Glomerular endothelial cell (primary cell): ENCODE results near the gene DLK2. TPM values are rescaled to one million over a fixed set of nuclear protein-coding genes. Genes with fewer than 3 reads are reported as not detected.
A peak's percentile ranks its signal among the peaks of the same experiment; 100 is the strongest.

Experiments used
- DNase-seq: peaks from one replicate; pipeline ENCODE4 v3.0.0-alpha.2; 2011; ENCODE audit warnings: low read depth, low spot score; ENCODE audit errors: extremely low read depth
- total RNA-seq: library from RNA; depleted of rRNA; stranded (reverse); fragments of >200 nt; gene quantifications from 2 replicates; pipeline ENCODE4 v1.2.3, GENCODE V29; 2015

Gene DLK2
- total RNA-seq, 1 donor from 2014 or later, result 0.88 TPM

DNA sequence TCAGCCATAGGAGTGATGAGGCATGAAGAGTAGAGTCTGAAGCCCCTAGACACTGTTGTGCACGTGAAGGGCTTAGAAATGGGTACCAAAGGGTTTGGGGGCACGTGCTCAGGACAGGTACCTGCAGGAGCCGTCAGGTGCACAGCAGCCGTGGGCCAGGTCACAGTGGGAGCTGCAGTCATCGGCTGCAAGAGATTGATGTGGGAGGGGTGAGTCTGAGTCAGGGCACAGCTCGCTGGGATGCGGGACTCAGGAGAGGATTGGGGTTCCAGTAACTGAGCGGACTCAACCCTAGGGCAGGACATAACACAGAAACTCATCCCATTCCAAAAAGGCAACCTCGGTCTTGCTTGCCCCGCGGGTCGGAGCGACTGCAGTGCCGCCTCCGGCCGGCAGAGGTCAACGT lies 1.1 kb downstream of the DLK2 start:
- no peak for DNase-seq

- no peak for DNase-seq
Observed at GRCh38 chr6:43453831-43454230, 1.5 kb downstream of the DLK2 start.

- DNase-seq, result no peak
Observed at GRCh38 chr6:43452896-43453295, 2.5 kb downstream of the DLK2 start.

- DNase-seq, result no peak
Observed at GRCh38 chr6:43451939-43452338, 3.4 kb downstream of the DLK2 start.

DNA sequence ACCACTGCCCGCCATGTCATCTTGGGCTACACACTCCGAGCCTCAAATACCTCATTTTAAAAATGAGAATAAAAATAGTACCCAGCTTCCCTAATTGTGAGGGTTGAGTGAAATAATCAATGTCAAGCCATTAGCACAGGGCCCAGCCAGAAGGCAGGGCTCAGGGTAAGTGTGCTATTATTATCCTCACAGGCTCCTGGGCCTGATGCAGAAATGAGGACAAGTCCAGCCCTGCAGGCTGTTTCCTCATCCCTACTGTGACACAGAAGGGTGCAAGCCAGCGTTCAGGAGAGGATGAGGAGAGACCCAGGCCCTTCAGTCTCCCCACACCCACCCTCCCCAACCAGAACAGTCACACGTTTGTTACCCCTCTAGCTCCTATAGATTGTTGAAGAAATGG lies 4.0 kb downstream of the DLK2 start:
- no peak for DNase-seq

DNA sequence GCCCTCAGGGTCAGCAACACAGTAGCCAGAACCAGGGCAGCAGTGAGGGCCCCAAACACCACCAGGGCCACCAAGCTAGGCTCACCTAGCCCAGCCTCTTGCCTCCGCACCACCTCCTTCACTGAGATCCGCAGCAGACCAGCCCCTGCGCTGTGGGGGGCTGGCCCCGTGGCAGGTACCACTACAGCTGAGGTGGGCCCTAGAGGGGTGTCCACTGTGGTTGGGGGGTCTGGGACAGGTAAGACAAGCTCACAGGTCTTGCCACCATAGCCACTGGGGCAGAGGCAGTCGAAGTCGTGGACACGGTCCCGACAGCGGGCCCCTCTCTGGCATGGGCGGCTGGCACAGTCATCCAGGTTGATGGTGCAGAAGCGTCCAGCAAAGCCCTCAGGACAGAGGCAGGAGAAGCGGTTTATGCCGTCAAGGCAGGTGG lies 4.6 kb downstream of the DLK2 start:
- no peak for DNase-seq

GRCh38 chr6:43448916-43449315 lies 6.4 kb downstream of the DLK2 start:
- no peak for DNase-seq

- no peak for DNase-seq
Observed at GRCh38 chr6:43447604-43448003, 7.7 kb downstream of the DLK2 start.

- DNase-seq, result no peak
Observed at GRCh38 chr6:43445576-43445975, 9.8 kb downstream of the DLK2 start.

GRCh38 chr6:43444582-43444981 lies 10.8 kb downstream of the DLK2 start:
- no peak for DNase-seq

GRCh38 chr6:43444036-43444435 lies 11.3 kb downstream of the DLK2 start:
- DNase-seq, result no peak

GRCh38 chr6:43442935-43443334 lies 12.4 kb downstream of the DLK2 start:
- DNase-seq, result no peak

DNA sequence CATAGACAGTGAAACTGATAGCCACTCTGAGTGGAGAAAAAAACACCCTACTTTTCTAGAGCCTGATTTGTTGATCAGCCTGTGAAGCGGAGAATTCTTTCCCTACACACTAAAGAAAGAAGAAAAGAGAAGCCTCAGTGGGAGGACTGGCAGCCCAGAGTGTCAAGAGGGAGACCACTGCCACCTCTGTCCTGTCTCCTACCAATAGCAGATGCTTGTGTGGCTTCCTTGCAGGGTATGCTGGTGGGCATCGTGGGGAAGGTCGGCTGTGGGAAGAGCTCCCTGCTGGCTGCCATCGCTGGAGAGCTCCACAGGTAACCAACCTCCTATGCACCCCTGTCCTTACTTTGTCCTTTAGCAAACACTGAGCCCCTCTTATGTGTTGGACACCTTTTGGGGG lies 17.6 kb downstream of the DLK2 start:
- no peak for DNase-seq

- peak; percentile 47 for DNase-seq
Observed at GRCh38 chr6:43436577-43437282, 18.6 kb downstream of the DLK2 start.

DNA sequence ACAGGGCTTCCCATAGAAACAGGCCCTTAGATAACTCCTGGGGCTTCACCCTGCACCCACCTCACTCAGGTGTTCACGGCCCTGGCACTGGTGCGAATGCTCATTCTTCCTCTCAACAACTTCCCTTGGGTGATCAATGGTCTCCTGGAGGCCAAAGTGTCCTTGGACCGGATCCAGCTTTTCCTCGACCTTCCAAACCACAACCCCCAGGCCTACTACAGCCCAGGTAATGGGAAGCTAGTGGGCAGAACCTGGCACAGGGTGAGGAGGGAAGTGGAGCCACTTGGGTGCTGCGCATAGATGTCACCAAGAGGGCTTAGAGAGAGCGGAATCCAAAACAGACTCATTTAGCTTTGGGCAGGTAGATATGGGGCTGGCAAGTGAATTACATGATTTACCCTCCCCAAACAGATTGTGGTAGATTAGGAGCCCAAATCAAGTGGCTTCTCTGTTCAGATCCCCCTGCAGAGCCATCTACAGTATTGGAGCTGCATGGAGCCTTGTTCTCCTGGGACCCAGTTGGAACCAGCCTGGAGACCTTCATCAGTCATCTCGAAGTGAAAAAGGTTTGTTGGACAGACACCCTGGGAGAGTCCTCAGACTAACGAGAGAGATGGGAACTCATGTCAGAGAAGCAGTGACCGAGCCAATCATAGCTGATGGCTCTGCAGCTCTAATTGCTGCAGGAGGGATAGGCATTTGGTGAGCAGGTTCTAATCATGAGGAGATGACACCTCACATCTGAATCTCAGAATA lies 19.5 kb downstream of the DLK2 start:
- no peak for DNase-seq

DNA sequence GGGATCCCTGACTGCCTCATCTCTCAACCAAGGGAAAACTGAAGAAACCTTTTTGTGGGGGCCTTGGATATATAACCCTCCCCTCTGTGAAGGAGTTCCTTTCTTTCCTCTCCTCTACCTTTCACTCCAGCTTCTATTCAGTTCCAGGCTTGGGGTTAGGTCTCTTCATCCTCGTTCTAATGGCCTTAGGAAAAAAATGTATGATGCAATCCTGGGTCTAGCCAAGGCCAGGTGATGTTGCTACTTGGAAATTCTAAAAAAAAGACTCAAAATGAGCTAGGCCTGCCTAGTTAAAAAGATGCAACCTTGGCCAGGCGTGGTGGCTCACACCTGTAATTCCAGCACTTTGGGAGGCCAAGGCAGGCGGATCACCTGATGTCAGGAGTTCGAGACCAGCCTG lies 20.4 kb downstream of the DLK2 start:
- no peak for DNase-seq

DNA sequence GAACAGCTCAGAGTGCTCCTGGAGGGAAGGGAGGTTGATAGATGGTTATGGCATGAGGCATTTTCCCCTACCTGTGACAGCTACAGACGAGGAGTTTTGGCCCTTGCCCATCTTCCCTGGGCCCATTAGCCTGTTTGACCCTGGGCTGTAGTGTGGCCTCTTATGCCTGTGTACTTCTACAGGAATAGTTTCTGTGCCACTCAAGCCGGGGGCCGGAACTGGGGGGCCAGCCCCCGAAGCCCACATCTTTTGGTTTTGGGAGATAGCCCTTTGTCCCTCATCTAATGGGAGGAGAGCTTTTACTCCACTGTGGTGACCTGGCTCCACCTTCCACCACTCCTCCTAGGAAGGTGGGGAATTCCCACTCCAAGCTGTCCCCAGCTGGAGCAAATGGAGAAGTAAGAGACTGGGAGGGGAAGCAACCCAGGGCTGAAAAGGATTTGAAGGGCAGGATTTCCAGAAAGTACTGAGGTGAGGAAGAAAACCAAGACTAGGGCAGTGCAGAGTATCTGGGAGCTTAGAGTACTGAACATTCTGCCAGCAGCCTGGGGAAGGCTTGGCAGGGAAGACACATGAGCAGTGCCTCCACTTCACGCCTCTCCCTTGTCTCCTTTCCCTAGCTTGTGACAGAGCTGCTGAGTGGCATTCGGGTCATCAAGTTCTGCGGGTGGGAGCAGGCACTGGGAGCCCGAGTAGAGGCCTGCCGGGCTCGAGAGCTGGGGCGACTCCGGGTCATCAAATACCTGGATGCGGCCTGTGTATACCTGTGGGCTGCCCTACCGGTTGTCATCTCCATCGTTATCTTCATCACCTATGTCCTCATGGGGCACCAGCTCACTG lies 21.1 kb downstream of the DLK2 start:
- no peak for DNase-seq

DNA sequence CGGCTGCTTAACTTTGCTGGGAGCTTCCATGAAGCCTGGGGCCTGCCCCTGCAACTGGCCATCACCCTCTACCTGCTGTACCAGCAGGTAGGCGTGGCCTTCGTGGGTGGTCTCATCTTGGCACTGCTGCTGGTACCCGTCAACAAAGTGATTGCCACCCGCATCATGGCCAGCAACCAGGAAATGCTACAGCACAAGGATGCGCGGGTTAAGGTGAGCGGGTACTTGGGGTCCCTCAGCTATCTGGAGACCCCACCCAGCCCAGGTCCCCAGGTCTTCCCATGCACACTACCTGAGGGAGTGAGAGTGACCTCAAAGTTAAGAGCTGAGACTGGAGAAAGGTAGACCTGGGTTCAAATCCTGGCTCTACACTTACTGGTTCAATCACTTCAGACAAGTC lies 22.2 kb downstream of the DLK2 start:
- no peak for DNase-seq

- no peak for DNase-seq
Observed at GRCh38 chr6:43432009-43432945, 23.1 kb downstream of the DLK2 start.

- DNase-seq, result no peak
Observed at GRCh38 chr6:43428874-43429273, 26.5 kb downstream of the DLK2 start.
